HUDEP-2 (cell line): Measurements from ENCODE around the gene NFIA.

Source experiments
- DNase-seq, 76 experiments: peaks; one replicate each; lab custom pipeline; 2025; ENCODE audit not compliant: unreplicated experiment in 76 of 76; lab: John Stamatoyannopoulos, UW

NFIA gene

DNA sequence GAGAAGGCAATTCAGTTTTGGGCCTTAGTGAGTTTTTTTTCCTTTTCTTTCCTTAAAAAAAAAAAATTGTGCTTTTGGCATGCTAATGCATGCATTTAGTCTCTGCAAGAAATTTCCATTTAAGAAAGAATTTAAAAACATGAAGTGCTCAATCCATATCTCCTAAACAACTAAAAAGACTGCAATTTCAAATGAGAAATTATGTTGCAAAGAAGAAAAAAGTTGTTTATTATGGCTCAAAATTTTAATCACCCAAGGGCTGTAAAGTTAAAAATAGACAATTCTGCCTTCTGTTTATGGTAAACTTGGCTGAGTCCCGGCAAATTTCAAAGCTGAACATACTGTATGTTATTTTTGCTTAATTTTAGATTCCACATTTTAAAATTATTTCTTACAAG, 59.7 kb downstream of the NFIA start:
- no peak for DNase-seq

DNA sequence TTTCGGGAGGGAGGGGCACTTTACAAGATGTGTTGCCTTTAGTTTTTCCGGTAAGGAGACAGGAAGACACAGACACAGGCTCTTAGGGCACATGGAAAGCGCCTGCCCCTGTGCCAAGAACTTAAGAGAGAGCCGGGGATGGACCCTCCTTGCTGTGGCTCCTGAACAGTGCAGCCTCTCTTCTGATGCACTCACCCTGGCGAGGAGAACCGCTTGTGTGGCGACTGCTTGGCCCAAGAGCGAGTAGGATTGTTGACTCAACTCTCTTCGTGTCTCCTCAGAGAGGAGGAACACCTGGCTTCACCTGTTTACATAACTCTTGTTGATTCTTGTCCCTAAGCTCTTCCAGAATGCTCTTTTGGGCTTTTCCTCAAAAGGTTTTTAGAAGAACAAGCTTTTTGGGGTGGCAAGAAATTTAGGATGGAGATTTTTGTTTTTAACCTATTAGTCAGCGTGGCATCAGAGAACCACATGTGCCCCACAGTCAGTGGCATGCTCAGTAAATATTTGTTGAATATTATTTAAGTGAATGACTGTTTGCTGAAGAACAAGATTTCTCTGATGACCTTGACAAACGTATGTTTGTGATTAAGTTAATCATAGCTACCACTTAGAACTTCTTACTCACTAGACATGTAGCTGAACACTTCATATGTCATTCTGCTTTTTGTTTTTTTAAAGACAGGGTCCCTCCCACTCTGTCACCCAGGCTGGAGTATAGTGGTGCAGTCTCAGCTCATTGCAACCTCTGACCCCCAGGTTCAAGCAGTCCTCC, 60.6 kb downstream of the NFIA start:
- no peak for DNase-seq

DNA sequence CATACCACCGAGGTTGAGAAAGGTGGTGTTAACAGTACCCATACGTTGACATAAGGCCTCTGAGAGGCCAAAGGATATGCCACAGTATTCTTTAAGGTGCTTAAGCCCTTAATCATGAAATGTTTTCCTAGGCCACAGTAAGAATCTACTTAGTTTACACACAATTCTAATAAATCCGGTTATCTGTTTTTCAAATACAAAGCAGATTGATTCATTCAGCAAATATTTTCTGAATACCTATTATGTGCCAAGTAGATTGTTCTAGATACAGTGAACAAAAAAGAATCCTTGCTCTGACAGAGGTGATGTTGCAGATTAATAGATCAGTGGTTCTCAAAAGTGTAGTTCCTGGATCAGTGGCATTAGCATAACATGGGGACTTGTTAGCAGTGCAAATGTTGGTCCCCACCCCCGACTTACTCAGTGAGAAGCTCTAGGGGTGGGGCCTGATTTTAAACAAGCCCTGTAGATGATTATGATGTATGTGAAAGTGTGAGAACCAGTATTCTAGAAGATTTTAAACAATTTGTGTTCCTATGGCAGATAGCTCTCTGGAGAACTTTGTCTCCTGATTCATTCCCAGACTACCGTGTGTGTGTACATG, 61.6 kb downstream of the NFIA start:
- DNase-seq: peak in 7 of 76 experiments; percentile 9 to 26 (median 13)

DNA sequence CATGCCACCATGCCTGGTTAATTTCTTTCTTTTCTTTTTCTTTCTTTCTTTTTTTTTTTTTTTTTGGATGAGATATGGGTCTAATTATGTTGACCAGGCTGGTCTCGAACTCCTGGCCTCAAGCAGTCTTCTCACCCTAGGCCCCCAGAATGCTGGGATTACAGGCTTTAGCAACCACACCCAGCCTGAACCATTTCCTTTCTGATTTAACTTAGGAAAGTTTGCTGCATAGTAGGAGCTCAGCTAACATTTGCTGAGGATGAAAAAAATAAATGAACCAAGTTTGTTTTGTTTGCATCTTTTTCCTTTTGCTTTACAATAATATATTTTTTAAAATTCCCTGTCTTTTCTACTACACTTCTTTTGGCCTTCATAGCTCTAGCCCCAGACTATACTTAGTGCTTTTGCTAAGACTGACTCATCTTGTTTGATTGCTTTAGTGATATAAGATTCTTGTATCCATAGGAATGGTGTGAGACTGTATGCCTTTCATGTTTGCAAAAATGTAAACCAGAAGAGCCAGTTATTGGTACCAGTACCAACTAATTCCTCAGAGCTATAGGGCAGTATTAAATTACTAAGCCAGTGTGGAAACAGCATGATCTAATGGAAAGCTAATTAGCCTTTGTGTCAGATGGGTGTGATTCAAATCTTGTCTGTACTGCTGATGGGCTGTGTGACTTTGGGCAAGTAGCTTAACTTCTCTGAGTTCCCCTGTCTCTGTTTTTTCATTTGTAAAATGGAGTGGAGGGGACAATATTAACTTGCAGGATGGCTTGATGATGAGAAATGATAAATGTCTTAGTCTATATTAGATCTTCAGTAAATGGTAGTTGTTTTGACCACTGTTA, 66.9 kb downstream of the NFIA start:
- DNase-seq: peak in 2 of 76 experiments; percentile 12 to 30

DNA sequence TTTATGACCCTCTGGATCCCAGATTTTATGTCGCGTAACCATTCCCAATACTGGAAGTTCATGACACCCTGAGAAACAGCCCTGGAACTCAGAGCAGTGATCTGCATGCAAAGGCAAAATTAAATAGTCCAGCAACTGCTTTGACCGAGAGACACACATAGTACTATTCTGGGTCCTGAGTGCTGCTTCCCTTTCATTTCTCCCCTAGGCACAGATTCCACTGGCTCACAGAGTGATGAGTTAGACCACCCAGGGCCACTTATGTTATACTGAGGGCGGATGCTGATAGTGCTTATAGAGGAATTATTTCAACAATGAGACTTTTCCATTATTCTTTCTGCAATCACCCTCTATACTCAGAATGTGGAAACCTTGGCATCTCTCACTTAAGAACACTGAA, 69.2 kb downstream of the NFIA start:
- no peak for DNase-seq

DNA sequence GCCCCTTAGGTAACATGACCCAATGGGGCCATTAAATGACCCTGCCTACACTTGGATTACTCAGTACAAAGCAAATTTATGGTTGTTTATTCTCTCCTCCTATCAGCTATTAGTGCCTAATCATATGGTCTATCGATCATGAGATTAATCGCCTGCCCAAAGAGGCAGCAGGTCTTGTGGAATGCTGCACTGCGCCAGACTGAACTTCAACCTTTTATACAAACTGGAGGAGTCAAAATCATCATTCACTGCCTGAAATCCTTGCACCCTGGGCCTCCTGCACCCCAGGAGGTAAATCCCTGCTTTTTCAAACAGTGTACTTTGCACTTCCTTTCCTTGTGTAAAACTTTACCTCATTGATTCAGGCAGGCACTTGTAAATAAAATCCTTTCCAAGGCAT, 69.7 kb downstream of the NFIA start:
- no peak for DNase-seq

DNA sequence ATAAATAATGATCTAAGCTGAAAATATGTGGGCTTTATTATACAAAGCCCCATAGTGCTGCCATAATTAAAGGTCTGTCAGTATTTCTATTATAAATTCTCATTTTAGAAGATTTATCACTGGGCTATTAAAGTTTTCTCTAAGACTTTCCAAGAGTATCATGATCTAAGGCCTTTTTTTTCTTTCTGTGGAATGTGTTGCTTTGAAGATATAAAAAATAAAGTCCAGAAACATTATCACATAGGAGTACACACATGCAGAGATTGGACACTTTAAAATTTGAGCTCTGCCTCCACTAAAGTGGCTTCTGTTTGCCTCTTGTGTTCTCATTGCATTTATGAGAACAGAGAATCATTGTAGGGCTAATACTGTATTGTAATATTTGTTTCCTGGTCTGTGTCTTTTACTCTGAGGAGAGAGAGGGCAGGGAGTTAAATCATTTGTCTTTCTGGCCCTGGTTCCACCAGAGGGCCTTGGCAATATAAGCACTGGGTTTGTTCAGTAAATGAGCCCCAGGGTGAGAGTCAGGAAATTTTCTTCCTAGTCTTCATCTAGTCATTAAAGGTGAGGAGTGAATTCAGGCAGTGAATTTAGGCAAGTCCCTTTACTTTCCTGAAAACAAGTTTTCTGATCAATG, 70.2 kb downstream of the NFIA start:
- no peak for DNase-seq

DNA sequence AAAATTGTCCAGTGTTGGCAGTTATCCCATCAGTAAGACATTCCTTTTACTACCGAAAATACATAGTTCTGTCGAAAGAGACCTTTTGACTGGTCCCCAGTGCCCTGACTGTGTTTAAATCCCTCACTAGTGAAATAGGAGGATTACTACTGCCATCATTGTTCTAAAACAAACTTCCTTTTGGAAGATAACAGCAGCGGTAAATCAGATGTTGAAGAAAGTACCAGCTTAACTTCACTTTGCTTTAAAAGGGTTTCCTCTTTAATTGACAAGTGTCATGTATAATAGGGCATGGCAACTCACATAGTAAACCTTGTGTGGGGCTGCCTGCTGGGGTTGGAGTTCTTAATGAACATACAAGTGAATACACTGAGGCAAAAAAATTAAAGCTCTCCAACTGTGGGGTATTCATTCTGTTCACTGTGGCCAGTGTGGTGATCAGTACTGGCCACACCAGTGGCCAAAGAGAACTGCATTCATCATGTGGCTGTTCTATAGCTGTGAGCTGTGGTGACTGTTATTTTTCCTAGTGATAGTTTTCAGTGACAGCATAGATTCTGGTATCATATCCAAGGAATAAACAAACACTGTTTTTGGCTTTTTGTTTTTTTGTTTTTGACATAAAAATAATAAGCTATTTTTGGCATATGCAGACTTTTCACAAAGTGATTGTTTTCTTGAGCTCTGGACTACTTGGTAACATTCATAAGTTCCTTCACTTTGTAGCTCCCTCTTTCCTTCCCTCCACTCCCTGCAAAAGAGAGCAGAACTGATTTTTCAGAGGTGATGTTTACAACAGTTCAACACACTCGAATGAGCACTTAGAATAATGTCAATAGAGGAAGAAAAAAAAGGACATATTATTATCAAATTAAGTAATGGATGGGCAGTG, 74.5 kb downstream of the NFIA start:
- no peak for DNase-seq

DNA sequence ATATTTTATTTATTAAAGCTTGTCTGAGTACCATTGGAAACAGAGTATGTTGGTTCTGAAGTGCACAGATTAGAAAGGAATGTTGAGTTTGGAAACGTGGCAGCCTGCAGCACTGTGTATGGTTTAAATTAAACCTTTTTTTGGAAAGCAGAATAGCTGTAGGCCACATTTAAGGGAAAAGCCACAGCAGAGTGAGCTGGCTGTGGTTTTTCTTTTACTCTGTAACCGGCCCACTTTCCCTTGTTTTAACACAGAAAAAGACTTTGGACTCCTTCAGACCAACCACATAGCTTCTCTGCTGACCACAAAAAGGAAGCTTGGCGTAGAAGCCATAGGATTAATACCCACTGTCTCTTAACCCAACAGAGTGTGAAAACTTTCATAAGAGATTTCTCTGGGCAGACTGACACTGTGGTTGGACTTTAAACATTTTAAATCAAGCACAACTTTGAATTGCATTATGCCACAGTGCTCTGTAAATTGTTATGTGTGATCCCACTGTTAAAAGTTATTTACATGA, 75.2 kb downstream of the NFIA start:
- no peak for DNase-seq

DNA sequence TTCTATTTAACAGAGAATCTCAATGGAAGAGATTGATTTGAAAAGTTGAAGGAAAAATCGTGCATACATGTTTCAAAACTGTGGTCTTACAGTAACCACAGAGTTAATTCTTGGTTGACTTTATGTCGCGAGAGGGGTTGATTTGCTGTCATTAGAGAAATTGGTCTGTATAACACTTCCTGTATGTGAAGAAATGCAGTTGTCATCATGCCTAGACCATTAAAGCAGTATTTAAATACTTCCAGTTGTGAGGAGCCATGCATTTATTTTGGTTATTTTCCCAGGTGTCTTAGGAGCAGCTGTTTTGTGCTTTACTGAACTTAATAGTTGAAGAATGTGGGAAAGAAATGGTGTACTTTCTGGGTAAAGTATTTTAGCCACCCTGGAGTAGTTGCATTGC, 76.2 kb downstream of the NFIA start:
- no peak for DNase-seq

DNA sequence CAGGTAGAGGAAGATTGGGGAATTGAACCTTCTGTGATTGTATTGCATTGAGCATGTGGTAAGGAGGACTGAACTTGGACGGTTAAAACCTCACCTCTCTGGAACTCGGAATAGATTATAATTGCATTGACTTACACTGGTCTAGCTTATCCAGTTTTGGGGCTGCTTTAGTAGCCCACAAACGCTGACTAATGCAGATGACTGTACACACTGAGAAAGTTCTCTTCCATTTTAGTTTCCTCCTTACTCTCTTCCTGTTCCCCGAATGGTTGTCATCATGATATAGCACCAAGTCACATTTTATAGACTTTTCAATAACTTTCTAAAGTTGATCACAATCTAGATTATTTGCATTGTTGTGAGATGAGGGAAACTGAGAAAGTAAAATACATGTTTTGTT, 78.2 kb downstream of the NFIA start:
- peak in 1 of 76 experiments; percentile 13 for DNase-seq

DNA sequence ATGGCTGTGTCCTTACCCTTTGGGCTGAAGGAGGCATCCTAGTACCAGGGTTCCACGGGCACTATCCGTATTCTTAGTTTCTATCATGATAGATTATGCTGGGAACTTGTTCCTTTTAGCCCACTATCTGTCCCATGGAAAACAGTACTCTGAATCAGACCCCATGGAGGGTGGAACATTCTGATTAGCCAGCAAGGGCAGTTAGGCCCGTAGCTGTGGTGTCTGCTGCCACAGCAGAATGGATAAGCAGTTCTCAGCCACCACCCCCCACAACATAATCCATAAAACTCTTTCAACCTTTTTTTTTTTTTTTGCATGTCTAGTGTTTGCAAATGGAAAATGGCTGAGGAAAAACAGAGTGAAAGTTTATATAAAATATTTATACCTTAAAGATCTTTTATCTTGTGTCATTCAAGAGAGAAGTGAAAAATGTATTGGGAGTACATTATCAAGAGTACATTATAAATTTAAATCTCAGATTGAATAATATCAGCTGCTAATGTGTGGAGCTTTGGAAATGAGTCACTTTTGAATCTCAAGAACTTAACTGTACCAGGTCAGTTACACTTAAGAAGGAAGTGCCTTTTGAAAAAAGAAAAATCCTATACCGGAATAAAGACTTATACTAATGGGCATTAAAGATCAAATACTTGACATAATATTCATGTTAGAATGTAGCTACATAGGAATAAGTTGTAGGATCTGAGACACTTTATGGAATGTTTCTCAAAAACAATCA, 80.3 kb downstream of the NFIA start:
- peak in 51 of 76 experiments; percentile 17 to 74 (median 38) for DNase-seq

DNA sequence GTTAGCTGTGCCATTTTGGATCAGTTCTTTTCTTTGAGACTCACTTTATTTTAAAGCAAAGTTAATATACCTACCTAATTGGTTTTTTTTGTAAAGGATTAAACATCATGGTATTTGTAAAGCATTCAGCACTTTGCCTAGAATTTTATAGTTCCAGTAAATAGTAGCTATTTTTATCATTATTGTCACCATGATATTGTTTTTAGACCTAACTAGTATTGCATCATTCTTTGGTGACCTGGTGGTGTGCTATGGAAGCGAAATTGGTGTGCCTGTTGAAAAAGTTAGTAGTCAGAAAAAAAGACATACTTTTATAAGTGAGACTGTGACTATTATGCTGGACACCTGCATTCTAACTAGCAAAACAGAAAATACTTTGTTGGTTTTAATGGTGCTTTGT, 81.0 kb downstream of the NFIA start:
- DNase-seq: no peak

DNA sequence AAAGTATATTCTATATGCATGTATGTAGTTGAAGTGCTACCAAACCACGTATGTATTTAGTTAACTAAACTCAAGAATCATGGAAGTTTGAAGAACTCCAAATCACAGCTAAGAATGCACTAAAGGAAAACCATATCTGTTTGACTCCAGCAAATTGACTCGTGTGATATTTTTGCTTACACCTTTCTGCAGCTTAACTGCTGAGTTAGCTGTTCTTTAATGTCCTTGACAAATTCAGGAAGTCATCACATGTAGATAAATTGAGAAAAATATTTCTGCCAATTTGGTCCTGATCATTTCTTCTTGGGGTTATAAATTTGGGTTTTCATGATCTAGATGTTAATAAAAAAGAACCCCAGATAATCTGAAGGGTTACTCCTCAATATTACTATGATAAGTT, 83.0 kb downstream of the NFIA start:
- DNase-seq: no peak

DNA sequence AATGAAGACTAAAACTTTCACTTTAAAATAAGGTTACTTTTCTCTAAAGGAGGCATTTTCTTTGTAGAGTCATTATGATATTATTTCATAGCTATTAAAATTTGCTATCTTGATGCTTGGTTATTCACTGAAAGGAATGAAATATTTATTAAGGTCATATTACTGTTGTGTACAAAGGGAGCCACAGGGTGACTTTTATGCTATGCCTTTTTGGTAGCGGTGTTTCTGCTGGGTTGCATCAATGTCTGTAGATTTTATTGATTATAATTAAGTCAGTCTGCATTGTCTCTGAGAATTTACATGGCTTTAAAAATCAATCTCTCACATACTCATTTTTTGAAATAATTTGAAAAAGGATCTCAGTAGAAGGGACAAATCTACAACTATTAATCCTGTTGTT, 84.9 kb downstream of the NFIA start:
- DNase-seq: no peak

DNA sequence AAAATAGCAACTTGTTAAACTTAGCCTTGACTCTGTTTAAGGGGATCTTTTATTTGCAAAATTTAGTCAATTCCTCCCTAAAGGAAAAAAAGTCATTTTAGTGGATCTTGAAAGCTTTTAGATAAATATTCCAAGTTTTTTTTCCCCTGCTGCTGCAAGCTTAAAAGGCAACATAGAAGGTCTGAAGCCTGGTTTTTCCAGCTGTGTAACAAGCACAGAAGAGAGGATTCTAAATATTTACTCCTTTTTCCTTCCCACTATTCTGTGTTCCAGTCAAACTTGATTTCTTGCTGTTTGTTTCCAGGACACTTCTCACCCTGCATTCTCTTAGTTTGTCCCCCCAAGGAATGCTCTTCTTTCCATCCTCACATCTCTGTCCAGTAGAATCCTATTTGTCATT, 86.7 kb downstream of the NFIA start:
- DNase-seq: no peak

DNA sequence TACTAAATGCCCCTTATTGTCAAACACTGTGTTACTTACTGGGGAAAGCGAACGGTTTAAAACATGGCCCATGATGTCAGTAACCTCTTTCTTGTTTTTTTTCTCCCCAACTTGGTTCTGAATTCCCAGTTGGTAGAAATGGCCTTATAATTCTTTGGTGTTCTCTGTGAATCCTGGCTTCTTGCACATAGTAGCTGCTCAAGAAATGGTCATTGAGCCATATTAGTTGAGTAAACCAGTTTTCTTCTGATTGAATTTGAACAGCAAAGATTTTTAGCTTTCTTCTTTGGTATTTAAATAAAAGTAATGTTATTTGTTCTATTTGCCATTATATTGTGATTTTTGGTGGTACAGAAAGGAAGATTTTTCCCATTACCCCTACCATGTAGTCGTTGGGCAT, 87.3 kb downstream of the NFIA start:
- no peak for DNase-seq

DNA sequence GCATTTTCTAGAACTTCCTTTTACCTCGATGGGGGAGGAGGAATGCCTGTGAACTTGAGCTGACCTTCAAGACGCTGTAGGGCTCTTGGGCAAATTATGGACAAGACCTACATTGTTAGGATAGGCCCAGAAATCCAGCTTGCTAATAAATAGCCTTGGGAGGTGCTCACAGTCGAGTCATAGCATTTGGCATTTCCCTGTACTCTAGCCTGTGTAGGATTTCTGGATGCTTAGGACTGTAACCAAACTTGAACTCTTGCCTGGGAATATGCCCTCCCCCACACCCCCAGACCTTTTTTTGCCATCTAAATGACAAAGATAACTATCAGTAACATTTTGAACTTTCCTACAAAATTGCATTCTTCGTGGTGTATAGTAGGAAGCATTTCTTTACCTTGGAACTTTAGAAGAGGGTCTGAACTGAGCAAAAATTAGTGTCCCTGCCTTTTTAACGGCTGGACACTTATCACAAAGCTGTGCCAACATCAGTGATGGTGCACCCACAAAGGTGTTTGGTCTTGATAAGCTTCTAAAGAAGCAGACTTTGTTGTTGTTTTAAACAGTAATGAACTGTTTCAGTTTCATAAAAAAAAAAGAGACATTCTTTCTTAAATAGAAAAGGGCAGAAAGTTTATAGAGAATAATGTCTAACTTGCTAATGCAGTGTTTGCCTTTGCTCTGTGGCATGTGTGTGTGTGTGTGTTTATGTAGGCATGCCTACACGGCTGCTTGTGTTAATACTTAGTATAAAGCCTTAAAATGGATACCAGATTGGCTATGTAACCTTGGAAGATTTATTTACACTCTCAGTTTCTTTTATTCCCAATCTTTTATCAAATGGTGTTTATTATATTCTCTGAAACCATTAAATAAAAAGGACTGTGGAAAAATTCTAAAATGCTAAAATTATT, 88.2 kb downstream of the NFIA start:
- DNase-seq: peak in 67 of 76 experiments; percentile 21 to 88 (median 61)
